Measurements from ENCODE around the gene TERC.

The TERC gene

GRCh38 chr3:169772305-169772896 is 7.5 kb upstream of the TERC start:
- in situ Hi-C loops (cut with MboI; ENCODE audit: low sequenced_read_pairs, unreplicated experiment): no loop called here
- no peak for TF ChIP-seq CTCF (IDR thresholded peaks at IDR 0.05; ENCODE audit: borderline replicate concordance, control extremely low read depth, extremely low read depth, insufficient read depth, missing control alignments)
- DNase-seq (ENCODE audit: low spot score): peak; percentile 53

GRCh38 chr3:169771497-169772304 is 6.8 kb upstream of the TERC start:
- no peak for DNase-seq (ENCODE audit: low spot score)
- in situ Hi-C loops (cut with MboI; ENCODE audit: low sequenced_read_pairs, unreplicated experiment): no loop called here
- no peak for TF ChIP-seq CTCF (IDR thresholded peaks at IDR 0.05; ENCODE audit: borderline replicate concordance, control extremely low read depth, extremely low read depth, insufficient read depth, missing control alignments)

- no peak for TF ChIP-seq CTCF (IDR thresholded peaks at IDR 0.05; ENCODE audit: borderline replicate concordance, control extremely low read depth, extremely low read depth, insufficient read depth, missing control alignments)
- peak; percentile 62 for DNase-seq (ENCODE audit: low spot score)
- in situ Hi-C loops (cut with MboI; ENCODE audit: low sequenced_read_pairs, unreplicated experiment): no loop called here
Measured at GRCh38 chr3:169769287-169770181, 4.7 kb upstream of the TERC start, which contains the start of gene ACTRT3. TSS of gene ACTRT3 (minus strand) at chr3:169769561. CDS start at chr3:169769520, 41 bp downstream.

- in situ Hi-C loops (cut with MboI; ENCODE audit: low sequenced_read_pairs, unreplicated experiment): no loop called here
- TF ChIP-seq CTCF (IDR thresholded peaks at IDR 0.05; ENCODE audit: borderline replicate concordance, control extremely low read depth, extremely low read depth, insufficient read depth, missing control alignments): no peak
- peak; percentile 75 for DNase-seq (ENCODE audit: low spot score)
Measured at GRCh38 chr3:169764312-169764881, 463 bp downstream of the TERC start.

- DNase-seq (ENCODE audit: low spot score): no peak
- in situ Hi-C loops (cut with MboI; ENCODE audit: low sequenced_read_pairs, unreplicated experiment): no loop called here
Measured at GRCh38 chr3:169760479-169760878, 4.4 kb downstream of the TERC start.

More at GRCh38 chr3:169760479-169760878, 4.4 kb downstream of the TERC start:
- no peak for TF ChIP-seq CTCF (IDR thresholded peaks at IDR 0.05; ENCODE audit: borderline replicate concordance, control extremely low read depth, extremely low read depth, insufficient read depth, missing control alignments)

Measured in GM13976 (cell line).